ENCODE measurements around the gene TBC1D23. TPM values are rescaled to one million over a fixed set of nuclear protein-coding genes. Genes with fewer than 3 reads are reported as not detected.

Gene TBC1D23
- total and polyA plus RNA-seq, 2 of the 13 experiments (the other 11 are each of a cell fraction or from before 2014, with no cell fraction given): 28.7 to 35.4 TPM

DNA sequence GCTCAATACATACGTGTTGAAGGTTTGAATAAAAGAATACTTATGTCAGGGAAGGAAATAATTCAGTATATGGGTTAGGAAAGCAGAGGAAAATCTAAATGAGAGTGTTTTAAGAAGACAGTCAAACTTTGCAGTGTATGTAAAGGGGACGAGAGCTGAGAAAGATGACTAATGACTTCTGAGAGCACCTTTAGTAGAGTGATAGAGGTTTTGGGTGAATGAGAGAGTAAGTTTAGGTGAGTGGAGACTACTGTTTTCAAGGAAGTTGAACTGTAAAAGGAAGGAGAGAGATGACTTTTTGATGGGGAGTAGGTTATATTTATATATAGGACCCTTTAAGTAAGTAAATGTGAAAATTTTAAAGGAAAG is 9.4 kb downstream of the TBC1D23 start:
- peaks cover 6% of the 10 kb centered on the region for H3K4me1 ChIP-seq (ENCODE audit: insufficient read depth, low read length)
- ChIA-PET CTCF (ENCODE audit: low intra/inter-chr PET ratio, low total read pairs) (no interaction called here), POLR2A (interaction anchor here (2.5 kb wide), 1 partner anchor 10 kb away, joined by 13 read pairs; the partner anchor contains the start of gene TBC1D23)
- H3K27me3 ChIP-seq (ENCODE audit: control insufficient read depth in 1 of 2, insufficient read depth in 2 of 2, low read length in 2 of 2): no peaks in the 10 kb centered on the region
- no TSS peak for BruUV-seq (replicated peaks)
- WGBS (ENCODE audit: low lambda C conversion rate): 99% methylated on average over 2 of the region's 2 CpGs
- H3K4me3 ChIP-seq (replicated peaks in 1 of 3; ENCODE audit: insufficient read depth in 1 of 3, low read depth in 2 of 3, low read length in 3 of 3): no peak overlapping the region
- no peak overlapping the region for H3K27ac ChIP-seq (ENCODE audit: extremely low read length, insufficient read depth, low read length)
- intact Hi-C loops (cut with micrococcal nuclease; ENCODE audit: unreplicated experiment) (no loop called here), in situ Hi-C loops (cut with HindIII; ENCODE audit: extremely low pct_ligation_motif_present, low pct_unique_long_range_greater_than_20kb) (no loop called here)
- no peak overlapping the region for H3K9ac ChIP-seq (ENCODE audit: insufficient read depth, low read depth, low read length)
- FAIRE-seq (no peak), DNase-seq (ENCODE audit: low spot score) (no peak), ATAC-seq (no peak)
- no peak overlapping the region for H3K4me2 ChIP-seq (ENCODE audit: low read depth, low read length)
- no peak overlapping the region for H2AFZ ChIP-seq (ENCODE audit: low read length)
- H3K79me2 ChIP-seq (ENCODE audit: insufficient read depth, low read length): peaks cover 89% of the 10 kb centered on the region
- TF ChIP-seq, protein P1, sequence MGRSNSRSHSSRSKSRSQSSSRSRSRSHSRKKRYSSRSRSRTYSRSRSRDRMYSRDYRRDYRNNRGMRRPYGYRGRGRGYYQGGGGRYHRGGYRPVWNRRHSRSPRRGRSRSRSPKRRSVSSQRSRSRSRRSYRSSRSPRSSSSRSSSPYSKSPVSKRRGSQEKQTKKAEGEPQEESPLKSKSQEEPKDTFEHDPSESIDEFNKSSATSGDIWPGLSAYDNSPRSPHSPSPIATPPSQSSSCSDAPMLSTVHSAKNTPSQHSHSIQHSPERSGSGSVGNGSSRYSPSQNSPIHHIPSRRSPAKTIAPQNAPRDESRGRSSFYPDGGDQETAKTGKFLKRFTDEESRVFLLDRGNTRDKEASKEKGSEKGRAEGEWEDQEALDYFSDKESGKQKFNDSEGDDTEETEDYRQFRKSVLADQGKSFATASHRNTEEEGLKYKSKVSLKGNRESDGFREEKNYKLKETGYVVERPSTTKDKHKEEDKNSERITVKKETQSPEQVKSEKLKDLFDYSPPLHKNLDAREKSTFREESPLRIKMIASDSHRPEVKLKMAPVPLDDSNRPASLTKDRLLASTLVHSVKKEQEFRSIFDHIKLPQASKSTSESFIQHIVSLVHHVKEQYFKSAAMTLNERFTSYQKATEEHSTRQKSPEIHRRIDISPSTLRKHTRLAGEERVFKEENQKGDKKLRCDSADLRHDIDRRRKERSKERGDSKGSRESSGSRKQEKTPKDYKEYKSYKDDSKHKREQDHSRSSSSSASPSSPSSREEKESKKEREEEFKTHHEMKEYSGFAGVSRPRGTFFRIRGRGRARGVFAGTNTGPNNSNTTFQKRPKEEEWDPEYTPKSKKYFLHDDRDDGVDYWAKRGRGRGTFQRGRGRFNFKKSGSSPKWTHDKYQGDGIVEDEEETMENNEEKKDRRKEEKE (IDR thresholded peaks at IDR 0.05): no peak
- TF ChIP-seq MXI1 (IDR thresholded peaks at IDR 0.05; ENCODE audit: borderline replicate concordance, low read depth, low read length): no peak
- no peak for TF ChIP-seq ZNF225 (CRISPR knock-in tag; IDR thresholded peaks at IDR 0.05)
- TF ChIP-seq PLRG1 (conservative IDR thresholded peaks at IDR 0.05): no peak
- TF ChIP-seq CREM (IDR thresholded peaks at IDR 0.05): no peak
- no peak for TF ChIP-seq CREM (CRISPR knock-in tag; IDR thresholded peaks at IDR 0.05)
- TF ChIP-seq ZNF232 (CRISPR knock-in tag; IDR thresholded peaks at IDR 0.05; ENCODE audit: borderline replicate concordance): no peak
- TF ChIP-seq PBX3 (CRISPR knock-in tag; IDR thresholded peaks at IDR 0.05; ENCODE audit: borderline replicate concordance): no peak
- TF ChIP-seq ZNF501 (CRISPR knock-in tag; IDR thresholded peaks at IDR 0.05): no peak
- TF ChIP-seq, protein P2, sequence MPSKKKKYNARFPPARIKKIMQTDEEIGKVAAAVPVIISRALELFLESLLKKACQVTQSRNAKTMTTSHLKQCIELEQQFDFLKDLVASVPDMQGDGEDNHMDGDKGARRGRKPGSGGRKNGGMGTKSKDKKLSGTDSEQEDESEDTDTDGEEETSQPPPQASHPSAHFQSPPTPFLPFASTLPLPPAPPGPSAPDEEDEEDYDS (CRISPR knock-in tag; IDR thresholded peaks at IDR 0.05): no peak
- TF ChIP-seq ZNF660 (CRISPR knock-in tag; IDR thresholded peaks at IDR 0.05; ENCODE audit: borderline replicate concordance, low read depth): no peak
- no peak for TF ChIP-seq FOXP1 (IDR thresholded peaks at IDR 0.05)
- TF ChIP-seq FOXP1 (CRISPR knock-in tag; IDR thresholded peaks at IDR 0.05): no peak
- no peak for TF ChIP-seq NR2F1 (CRISPR knock-in tag; IDR thresholded peaks at IDR 0.05)
- TF ChIP-seq ZNF546 (CRISPR knock-in tag; conservative IDR thresholded peaks at IDR 0.05): no peak
- no peak for TF ChIP-seq STAT5B (CRISPR knock-in tag; IDR thresholded peaks at IDR 0.05)
- TF ChIP-seq REL (CRISPR knock-in tag; conservative IDR thresholded peaks at IDR 0.05): no peak
- TF ChIP-seq IKZF4 (CRISPR knock-in tag; IDR thresholded peaks at IDR 0.05; ENCODE audit: borderline replicate concordance, low read depth, not compliant biosample characterization): no peak
- no peak for TF ChIP-seq ZFP90 (CRISPR knock-in tag; IDR thresholded peaks at IDR 0.05; ENCODE audit: borderline replicate concordance)
- no peaks in the 10 kb centered on the region; a peak in 1 of 5 replicates for H3K36me3 ChIP-seq (replicated peaks in 1 of 2; ENCODE audit: control insufficient read depth in 1 of 2, insufficient read depth in 2 of 2, low read length in 2 of 2)
- H3K9me3 ChIP-seq (ENCODE audit: low read length): no peaks in the 10 kb centered on the region
- H4K20me1 ChIP-seq (ENCODE audit: insufficient read depth, low read length): peaks cover 10% of the 10 kb centered on the region; the same call in 1 of the 2 replicates

Data from HepG2 (cell line).